Measurements from ENCODE around the gene S1PR3.

Gene S1PR3

GRCh38 chr9:88993327-88993726, 2.1 kb downstream of the S1PR3 start:
- no peak for DNase-seq (ENCODE audit: low spot score)

- no peak for DNase-seq (ENCODE audit: low spot score)
Measured at GRCh38 chr9:88993871-88994460, 2.7 kb downstream of the S1PR3 start.

DNA sequence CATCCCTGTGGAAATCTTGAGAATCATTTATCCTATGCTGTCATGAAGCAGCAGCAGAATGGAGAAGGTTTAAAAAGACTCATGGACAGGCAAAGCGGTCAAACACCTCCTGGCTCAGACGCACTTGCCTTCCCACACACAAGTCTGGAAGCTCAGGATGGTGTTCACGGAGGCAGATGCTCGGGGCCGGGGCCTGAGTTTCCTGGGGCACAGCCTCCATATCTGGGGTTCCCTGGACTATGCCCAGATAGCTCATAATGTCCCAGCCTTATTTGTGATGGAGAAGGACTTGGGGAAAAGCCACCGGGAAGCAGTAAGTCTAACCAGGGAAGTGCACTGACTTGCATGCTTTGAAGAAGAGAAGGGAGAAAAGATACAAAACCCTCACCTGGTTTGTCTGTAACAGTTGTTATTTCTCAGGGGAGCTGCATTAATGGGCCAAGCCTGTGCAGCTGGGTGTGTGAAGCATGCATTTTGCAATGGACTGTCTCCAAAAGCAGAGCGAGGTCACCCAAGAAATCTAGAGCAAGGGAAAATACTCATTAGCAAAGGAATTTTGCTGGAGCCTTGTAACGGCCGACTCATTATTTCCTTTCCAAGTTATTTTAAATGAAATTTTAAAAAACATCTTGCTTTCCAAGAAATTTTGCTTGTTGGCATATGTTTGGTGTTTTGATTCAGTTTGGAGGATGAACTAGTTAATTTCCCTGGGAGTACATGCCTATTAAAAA, 3.4 kb downstream of the S1PR3 start:
- DNase-seq (ENCODE audit: low spot score), result no peak

GRCh38 chr9:88995200-88995577, 3.9 kb downstream of the S1PR3 start:
- no peak for DNase-seq (ENCODE audit: low spot score)

GRCh38 chr9:88995627-88996026, 4.4 kb downstream of the S1PR3 start:
- no peak for DNase-seq (ENCODE audit: low spot score)

- no peak for DNase-seq (ENCODE audit: low spot score)
Measured at GRCh38 chr9:88996046-88996920, 5.0 kb downstream of the S1PR3 start.

DNA sequence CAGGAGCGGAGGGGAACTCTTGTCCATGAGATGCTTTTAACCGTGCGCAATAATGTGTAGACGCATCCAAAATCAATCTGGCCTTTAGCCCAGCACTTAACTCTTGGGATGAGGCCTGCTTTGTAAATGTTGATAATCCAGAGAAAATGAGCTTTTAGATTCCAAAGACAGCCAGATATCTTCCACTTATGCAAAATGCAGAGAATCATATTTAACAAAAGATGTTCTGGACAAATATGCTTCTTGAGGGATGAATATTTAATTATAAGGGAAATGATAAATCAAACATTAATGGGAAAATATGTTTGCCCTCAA, 5.6 kb downstream of the S1PR3 start:
- no peak for DNase-seq (ENCODE audit: low spot score)

DNA sequence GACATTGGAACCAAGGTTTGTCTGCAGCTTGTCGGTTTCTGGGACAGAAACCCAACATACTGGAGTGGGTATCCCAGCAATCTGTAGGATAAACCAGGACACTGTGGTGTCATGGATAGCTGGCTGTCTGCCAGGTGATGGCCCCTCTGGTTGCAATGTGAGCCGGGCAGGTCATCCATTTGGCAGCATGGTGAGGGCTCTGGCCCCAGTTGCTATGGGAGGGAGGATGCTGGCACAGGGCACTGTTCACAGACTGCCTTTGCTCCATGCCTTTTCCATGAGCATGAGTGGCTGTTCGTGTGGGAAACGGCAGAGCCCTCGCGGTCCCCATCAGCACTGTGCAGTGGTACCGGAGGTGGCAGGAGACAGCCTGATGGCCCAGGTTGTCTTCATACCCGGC, 6.4 kb downstream of the S1PR3 start:
- DNase-seq (ENCODE audit: low spot score), result no peak

- no peak for DNase-seq (ENCODE audit: low spot score)
Measured at GRCh38 chr9:88998503-88998902, 7.2 kb downstream of the S1PR3 start.

DNA sequence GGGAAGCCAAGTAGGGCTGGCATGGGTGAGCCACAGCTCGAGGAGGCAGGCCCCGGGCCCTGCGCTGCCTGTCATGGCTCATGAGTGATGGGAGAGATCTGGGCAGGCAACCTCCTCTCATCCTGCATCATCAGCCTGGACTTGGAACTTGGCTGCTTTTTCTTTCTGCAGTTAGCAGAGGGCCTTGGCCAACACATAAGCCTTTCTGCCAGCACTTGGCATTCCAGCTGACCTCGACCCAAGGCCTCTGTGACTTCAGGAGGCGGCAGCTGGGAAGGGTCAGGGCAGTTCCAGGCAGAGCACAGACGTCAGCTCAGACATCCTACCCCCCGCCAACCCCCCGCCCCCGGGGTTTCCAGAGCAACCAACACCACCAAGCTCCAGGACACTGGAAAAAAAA, 7.6 kb downstream of the S1PR3 start:
- DNase-seq (ENCODE audit: low spot score), result no peak

DNA sequence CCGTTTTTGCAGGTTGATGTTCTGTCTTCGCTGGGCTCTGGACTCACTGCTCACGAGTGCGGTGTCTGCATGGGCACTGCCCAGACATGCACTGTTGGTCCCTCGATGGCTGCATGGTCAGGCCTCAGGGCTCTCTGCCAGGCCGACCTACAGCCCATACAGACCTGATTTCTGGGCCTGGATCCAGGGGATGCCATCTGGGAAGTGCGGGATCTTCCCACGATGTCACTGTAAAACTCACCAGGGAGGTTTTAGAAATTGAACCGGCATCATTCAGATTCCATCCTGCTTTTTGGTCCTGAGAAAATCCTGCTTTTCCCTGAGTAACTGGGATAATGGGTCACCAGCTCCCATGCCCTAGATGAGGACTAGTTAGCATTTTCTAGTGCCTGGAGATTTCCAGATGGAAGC, 9.1 kb downstream of the S1PR3 start:
- no peak for DNase-seq (ENCODE audit: low spot score)

DNA sequence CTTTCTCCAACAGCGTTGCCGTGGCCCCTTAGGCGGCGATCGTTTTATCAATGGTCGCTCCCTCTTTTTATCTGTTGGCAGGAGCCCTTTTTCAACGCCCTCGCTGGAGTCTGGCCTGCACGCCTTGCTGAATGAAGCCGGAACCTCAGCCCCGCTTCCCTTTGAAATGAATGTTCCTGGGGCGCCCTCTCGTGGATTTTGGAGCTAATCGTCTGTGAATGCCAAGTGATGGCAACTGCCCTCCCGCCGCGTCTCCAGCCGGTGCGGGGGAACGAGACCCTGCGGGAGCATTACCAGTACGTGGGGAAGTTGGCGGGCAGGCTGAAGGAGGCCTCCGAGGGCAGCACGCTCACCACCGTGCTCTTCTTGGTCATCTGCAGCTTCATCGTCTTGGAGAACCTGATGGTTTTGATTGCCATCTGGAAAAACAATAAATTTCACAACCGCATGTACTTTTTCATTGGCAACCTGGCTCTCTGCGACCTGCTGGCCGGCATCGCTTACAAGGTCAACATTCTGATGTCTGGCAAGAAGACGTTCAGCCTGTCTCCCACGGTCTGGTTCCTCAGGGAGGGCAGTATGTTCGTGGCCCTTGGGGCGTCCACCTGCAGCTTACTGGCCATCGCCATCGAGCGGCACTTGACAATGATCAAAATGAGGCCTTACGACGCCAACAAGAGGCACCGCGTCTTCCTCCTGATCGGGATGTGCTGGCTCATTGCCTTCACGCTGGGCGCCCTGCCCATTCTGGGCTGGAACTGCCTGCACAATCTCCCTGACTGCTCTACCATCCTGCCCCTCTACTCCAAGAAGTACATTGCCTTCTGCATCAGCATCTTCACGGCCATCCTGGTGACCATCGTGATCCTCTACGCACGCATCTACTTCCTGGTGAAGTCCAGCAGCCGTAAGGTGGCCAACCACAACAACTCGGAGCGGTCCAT, 10.0 kb downstream of the S1PR3 start:
- peak; percentile 50 for DNase-seq (ENCODE audit: low spot score)

GRCh38 chr9:89001917-89002540, 10.8 kb downstream of the S1PR3 start:
- DNase-seq (ENCODE audit: low spot score), result no peak

DNA sequence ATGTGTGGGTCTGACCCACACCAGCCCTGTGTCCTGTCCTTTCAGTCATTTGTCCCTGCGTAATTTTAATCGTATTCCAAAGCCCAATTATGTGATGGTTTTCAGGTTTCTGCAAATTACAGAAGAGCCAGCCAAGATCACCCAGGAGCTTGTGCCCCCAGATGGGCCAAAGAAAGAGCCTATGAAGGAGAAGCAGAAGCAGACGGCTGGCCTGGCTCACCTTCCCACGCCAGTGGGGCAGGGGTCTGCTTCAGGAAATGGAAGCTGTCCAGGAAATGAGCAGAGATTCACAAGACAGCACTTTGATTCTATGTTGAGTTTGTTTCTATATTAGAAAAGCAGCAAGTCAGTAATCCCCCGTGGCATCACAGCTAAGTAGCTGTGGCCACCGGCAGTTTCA, 11.7 kb downstream of the S1PR3 start:
- DNase-seq (ENCODE audit: low spot score), result no peak

- no peak for DNase-seq (ENCODE audit: low spot score)
Measured at GRCh38 chr9:89005323-89005722, 14.1 kb downstream of the S1PR3 start.

- DNase-seq (ENCODE audit: low spot score), result no peak
Measured at GRCh38 chr9:89006267-89006666, 15.0 kb downstream of the S1PR3 start.

DNA sequence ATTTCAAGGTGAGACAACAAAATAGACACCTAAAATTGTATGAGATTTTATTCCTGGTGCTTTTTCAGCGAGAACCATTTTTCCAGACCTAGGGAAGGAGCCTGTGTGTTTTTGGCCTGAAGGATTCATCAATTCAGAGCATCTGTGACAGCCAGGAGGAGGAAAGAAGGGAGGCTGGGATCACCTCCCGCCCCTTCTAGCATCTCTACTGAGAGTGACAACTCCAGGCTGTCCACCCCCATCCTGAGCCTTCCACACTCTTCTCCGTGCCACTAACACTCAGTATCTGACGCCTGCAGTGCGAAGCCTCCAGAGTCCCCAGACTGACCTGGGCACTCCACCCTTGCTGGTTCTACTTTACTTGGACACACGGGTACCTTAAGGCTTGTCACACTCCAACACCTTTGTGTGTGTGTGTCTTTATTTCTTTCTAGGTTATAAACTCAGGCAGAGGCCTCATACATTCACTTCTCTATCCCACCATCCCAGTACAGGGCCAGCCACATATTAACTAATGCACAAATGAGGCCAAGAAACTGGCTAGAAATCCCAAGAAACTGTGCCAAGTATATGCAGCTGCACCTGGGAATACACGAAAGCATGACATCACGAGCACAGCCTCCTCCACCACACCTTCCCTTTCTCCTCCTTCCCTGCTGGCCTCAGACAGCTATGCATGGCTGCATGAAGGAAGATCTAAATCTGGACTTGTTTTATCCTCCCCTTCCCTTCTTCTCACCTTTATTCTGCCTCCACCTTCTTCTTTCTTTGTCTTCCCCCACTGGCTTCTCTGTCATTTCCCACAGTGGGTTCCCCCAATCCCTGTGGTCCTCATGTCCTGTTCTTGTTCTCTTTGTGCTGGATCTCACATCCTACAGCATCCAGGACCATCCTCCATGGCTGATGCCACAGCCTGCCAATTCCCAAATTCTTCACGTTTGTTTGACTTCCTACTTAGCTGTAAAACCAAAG, 16.0 kb downstream of the S1PR3 start:
- no peak for DNase-seq (ENCODE audit: low spot score)

DNA sequence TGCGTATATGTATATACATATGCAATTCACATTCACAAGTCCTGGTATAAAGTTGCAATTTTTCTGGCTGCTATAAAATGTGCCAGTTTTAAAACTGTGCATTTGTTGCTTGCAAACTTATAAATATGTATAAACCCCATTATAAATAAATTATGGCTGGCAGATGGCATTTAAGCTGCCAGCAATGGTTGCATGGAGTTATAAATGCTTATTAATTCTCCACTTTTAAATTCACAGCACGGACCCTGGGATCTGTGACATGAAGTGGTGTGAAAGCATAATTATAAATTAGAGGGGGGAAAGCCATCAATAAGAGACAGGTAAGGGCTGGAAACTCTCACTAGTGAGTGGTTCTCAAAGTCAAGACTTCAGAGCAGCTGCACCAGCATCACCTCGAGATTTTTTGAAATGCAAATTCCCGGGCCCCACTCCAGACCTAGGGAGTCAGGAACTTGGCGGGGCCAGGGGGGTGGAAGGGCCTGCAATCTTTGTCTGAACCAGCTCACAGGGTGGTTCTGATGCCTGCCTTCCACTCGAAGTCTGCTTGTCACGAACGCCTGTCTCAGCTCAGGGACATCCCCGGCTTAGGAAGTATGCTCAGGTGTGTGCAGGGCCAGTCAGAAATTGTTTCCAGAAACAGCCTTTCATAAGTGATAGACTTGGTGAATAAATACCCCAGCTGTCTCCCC, 16.9 kb downstream of the S1PR3 start:
- no peak for DNase-seq (ENCODE audit: low spot score)

DNA sequence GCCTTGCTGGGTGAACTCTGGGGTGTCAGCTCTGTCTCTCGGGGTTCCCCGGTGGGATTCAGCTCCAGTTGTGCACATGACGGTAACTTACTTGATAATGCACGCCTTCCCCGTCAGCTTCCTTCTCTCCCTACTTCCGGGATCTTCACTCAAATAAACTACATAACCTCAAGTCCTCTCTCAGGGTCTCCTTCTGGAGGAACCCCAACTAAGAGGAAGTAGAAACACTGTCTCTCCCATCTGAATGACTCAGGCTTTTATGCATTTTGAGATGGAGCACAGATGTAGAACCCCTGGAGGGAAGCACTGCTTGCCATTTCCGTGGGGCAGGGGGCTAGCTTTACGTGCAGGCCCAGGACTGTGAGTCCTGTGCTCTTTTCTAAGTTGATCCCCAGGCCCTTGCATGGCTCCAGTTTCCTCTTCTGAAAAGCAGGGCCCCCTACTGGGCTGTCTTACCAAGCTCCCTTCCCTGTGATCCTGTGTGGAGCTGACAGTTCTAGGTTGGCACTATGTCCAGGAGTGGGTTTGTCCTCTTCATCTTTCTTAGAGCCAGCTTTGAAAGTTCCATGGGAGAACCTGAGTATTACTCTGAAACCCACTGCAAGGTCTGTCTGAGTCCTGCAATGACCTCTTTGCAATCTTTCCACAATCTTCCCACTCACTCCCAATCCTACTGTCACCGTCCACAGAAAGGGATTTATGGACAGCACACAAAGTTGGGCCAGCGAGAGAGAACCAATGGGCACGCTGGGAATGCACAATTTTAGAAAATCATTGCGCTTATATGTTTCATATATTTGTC, 17.7 kb downstream of the S1PR3 start:
- no peak for DNase-seq (ENCODE audit: low spot score)

Measured in CD4-positive, alpha-beta T cell treated with Interleukin-15 for 4 hours (primary cell).